Cortex of kidney (tissue), 1 donor: Measurements from ENCODE around the gene BMP7.
"Not testable (repeated sequence)": the region's sequence is repeated elsewhere in the genome, so short reads cannot be mapped to it uniquely, and the experiment has no call there.

Experiments
- DNase-seq: peaks from one replicate; lab custom pipeline; 2025; lab: John Stamatoyannopoulos, UW

BMP7 gene

GRCh38 chr20:57249073-57249472 is 17.4 kb downstream of the BMP7 start:
- DNase-seq = no peak

DNA sequence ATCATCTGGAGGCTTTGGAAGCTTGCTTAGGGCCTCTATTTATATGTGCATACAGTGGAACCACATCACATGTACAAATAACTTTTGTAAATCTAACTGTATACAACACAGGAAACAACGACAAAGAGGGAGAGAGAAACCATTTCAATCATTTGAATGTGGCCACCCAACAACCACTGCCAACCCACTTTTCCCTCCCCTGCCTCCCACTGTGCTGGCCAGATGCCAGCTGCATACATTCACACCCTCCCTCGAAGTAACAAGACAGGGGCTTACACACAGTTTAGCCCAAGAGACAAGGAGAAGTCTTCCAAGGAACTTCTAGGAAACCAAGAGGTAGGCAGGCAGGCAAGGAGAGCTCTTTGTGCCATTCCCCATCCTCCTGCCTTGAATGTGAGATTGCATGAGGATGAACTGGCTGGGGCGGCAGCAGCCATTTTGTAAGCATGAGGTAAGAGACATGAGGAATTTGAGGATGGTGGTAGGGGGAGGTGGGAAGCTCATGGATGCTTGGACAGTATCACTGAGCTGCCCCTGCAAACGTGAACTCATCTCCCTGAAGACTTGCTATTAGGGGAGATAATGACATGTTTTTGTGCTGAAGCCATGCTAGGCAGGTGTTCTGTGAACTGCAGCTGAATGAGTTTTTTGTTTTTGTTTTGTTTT is 18.2 kb downstream of the BMP7 start:
- no peak for DNase-seq

DNA sequence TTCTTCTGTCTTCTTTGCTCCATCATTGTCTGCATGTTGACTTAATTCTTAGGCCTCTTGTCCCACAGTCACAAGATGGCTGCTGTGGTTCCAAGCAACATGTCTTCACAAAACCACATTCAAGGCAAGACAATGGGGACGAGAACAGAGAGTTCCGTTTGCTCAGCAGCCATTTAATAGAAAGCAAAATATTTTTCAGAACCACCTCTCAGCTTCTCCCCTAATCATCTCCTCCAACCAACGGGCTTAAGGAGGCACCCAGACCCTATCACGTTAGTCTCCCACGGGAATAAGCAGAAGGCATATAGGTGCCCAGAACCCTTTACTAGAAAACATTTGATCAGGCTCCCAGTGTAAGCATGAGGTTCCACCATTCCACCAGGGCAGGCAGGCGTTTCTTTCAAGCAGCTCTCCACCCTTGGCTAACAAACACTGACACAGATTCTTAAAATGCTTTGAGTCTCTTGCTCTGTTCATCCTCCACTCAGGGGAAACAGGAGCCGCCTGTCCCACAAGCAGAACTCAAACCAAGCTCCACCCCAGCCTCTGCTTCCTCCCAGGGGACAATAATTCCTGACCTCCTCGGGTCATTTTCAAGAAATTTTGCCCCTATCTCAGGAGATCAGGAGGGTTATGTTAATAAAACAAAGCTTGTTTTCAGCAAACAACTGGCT is 19.0 kb downstream of the BMP7 start:
- no peak for DNase-seq

DNA sequence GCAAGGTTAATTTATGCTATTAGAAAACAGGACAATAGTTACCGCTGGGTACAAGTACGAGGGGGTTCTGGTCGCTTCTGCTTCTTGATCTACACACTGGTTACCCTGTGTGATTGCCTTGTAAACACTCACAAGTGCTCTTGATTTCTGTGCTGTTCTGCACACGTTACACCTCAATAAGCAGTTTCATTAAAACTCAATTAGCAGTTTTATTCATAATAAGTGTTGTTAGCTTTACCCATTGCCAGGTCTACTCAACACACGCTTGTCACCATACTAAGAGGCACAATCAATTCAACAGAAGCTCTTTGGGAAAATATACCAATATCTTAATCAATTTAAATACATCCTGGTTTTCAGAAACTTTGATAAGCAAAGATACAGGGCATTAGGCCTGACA is 20.4 kb downstream of the BMP7 start:
- no peak for DNase-seq

DNA sequence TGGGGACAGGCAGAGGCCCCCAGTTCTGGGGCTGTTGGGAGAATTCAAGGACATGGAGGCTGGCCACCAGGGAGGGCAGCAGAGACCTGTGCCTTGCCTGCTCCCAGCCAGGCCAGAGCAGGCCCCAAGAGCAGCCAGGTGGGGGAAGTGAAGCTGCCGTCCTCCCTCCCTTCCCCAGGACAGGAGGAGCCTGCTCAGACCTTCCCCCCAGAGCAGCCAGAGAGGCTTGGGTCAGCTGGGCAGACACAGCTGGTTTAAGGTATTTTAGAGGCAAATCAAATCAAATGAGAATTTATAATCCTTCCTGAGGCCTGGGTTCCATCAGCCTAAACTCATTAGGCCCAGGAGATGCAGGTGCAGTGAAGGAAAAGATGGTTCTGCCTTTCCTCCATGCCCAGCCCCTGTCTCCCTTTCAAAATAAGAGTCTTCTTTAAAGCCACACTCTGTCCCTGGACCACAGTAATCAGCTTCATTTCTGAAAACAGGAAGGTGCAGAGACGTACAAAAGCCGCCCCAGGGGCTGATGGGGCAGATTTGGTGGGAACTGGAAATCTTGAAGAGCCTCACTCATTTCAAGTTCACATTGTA is 21.7 kb downstream of the BMP7 start:
- no peak for DNase-seq

DNA sequence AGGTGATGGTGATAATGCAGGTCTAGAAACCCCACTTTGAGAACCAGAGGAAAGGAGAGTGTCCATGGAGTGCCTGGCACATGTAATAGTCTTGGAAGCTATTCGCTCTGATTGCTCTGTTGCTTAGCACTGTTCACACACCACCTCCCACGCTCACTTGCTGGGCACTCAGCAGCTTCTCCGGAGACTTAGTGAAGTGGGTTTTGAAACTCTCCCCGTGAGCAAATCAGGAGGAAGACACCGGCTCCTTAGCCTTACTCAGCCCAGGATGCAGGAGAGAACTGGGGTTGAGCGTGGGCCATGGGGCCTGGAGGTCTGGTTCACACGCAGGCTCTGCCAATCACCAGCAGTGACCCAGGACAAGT is 22.2 kb downstream of the BMP7 start:
- DNase-seq = no peak

DNA sequence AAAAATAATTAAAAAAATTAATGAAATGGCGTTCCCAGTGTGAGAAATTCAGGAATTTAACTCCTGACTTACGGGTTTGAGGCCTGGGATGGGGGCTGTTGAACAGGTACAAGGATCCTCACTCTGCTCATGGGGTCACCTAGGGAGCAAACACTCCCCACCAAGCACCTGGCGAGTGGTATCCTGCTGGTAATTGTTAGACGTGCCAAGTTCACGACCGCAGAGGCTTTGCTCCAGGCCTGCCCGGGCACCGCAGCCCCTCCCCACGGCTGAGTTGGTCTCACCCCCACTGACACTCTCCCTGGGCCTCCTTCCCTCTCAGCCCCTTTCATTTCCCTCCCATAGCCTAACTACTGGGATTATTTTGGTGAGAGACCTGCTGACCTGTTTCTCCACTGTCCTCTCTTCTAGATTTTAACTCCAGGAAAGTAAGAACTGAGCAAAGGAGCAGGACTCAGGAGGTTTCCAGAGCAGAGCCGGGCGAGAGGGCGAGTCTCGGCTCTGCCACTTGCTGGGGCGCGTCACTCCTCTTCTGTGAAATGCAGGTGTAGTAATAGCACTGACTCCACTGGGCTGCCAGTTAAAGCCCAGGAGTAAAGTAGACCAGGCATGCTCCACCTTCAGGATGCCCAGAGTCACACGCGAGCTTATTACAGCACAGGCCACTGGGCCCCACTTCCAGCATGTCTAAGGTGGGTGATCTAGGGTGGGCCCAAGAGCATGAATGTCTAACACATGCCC is 22.8 kb downstream of the BMP7 start:
- DNase-seq = no peak

GRCh38 chr20:57242414-57242813 is 24.0 kb downstream of the BMP7 start:
- no peak for DNase-seq

- no peak for DNase-seq
These were observed 25.0 kb downstream of the BMP7 start for GRCh38 chr20:57241363-57241991.

DNA sequence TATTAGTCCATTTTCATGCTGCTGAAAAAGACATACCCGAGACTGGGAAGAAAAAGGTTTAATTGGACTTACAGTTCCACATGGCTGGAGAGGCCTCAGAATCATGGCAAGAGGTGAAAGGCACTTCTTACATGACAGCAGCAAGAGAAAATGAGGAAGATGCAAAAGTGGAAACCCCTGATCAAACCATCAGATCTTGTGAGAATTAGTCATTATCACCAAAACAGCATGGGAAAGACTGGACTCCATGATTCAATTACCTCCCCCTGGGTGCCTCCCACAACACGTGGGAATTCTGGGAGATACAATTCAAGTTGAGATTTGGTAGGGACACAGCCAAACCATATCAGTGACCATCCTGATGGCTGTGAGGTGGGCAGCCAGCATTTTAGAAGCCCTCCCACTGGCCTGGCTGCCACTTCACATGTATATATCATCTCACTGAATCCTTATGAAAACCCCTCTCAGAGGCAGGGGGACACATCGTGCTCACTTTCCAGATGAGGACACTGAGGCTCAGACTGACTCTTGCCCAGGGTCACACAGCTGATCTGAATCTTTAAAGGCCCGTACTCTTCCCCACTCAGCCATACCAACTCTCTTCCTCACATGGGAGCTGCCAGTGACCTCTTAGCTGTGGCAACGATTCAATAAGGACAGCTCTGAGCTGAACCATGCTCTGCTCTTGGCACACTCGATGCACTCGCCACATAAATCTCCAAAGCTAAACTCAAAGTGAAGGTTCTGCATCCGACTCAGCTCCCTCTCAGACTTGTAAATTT is 25.7 kb downstream of the BMP7 start:
- DNase-seq = no peak

DNA sequence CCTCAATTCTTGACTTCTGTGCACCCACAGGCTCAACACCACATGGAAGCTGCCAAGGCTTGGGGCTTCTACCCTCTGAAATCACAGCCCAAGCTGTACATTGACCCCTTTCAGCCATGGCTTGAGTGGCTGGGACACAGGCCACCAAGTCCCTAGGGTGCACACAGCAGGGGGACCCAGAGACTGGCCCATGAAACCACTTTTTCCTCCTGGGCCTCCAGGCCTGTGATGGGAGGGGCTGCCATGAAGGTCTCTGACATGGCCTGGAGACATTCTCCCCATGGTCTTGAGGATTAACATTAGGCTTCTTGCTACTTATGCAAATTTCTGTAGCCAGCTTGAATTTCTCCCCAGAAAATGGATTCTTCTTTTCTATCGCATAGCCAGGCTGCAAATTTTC is 26.7 kb downstream of the BMP7 start:
- not testable (repeated sequence) for DNase-seq

GRCh38 chr20:57239324-57239723 is 27.1 kb downstream of the BMP7 start:
- not testable (repeated sequence) for DNase-seq

GRCh38 chr20:57238089-57238488 is 28.4 kb downstream of the BMP7 start:
- DNase-seq = no peak

DNA sequence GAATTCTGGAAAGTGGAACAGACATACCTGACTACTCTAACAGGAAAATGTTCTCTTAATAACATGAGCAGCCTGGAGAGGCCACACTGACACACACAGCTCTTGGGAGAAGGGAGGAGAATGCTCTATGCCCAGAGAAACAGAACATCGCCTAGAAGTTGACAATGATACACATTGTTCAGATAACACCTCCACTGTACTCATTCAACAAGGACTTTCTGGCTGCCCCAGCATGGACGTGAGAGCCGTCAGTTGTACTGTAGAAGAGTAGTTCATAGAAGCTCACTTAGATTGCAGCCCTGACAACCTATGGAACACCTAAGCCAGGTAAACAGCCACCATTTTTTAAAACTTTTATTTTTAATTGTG is 28.9 kb downstream of the BMP7 start:
- no peak for DNase-seq

DNA sequence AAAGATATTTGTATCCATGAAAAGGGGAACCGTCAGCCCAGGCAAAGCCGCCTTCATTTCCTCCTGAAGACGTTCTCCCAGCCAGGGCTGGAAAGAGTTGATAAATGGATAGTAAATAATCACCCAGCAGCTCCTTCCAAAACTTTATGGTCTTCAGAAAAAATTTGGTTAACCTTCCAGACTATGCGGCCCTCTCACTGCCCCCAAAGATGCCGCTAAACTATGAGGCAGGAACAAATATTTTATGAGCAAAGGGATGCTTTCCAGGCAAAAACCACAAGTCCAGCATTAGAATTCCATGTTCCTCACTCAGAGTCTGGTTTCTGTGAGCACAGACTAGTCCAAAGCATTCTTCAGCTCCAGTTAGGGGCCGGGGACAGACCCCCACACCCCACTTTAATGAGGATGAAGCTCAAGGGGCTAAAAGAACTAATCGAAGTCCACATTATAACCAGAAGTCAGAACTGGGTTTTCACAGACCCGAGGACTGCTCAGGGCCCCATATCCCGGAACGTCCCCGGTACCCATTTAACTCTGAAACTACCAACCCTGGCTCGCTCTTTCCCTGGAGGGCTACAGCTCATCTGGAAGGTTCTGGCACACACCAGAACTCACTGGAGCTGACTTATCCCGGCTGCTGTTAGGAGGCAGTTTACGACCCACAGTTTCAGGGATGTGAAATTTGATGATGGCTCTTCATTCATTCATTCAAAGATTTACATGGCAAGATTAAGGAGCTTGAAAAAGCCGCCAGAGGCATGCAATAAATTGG is 29.4 kb downstream of the BMP7 start:
- no peak for DNase-seq

DNA sequence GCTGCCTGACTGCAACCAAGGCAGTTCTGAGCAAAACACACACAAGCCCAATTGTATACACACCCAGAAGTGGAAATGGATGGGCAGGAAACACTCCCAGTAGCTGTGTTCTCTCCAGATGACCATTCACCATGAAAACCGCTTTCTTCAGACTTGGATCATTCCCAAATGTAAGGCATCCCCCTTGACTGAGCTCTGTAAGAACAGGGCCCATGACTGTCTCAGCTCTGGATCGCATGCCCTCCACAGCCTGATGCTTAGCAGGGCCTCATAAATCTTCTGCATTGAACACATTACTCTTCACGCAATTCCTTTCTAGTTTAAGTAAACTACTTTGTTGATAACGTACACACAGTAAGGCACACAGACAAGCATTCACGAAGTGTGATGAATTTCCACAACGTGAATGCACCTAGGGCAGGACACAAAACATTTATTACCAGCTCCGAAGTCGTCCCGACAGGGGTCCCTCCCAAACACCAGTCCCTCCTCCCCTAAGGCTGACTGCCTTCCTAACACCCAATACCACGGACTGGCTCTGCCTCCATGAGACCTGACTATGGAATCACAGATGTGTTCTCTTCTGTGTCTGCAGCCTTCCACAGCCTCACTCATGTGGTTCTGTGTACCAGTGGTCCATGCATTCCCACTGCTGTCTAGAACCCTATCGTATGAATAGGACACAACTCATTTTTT is 31.7 kb downstream of the BMP7 start:
- no peak for DNase-seq

DNA sequence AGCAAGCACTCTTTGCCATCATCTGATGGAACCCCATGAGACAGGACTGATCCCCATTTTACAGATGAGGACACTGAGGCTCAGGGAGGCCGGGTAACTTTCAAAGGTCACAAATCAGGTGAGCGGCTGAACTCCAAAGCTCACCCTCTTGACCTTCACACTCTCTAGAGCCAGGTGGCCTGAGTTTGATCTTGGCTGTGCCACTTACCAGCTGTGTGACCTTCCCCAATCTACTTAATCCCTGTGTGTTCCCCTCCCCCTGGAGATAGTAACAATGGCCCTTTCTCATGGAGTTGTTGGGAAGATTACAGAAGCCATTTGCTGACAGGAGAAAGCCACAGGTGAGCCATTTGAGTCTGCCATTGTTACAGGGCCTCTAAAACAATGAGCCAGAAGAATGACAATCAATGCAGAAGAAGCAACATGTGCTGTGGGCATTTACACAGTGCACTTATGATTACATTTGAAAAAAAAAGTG is 34.5 kb downstream of the BMP7 start:
- DNase-seq = no peak

GRCh38 chr20:57231161-57231560 is 35.3 kb downstream of the BMP7 start:
- DNase-seq = no peak

DNA sequence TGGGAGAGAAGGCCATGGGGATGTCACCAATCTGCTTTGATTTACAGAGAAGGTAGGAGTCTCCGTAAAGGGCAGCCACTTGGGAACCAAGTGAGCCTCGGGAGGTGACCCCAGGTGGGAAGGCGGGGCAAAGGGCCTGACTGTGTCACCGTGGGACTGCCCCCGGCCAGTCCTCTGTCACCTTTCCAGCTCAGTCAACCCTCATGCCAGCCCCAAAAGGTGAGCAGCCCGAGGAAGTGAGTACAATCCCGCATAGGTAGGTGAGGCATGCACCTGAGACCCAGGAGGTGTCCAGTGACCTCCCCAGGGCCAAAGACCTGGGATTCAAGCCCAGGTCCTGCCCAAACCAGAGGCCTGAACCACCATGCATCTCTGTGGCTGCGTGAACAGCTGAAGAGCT is 36.2 kb downstream of the BMP7 start:
- no peak for DNase-seq

DNA sequence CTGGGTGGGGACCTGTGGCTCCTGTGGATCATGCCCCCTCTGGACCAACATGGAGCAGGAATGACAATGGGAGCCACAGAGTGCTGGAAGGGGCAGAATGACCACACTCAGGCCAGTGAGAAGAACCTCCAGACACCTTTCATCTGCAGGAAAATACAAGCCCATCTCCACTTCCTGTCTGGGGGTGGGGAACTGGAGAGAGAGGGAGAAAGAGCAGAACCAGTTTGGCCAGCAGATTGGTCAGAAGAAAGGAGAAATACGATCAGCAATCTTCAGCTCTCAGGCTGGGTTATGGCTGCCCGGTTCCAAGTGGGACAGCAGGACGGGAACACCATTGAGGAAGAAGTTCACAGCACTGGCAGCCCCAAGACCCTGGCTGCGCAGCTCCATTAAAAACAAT is 37.0 kb downstream of the BMP7 start:
- no peak for DNase-seq
